ENCODE results near the gene FGR.

FGR gene

GRCh38 chr1:27600498-27601175 is 34.3 kb downstream of the FGR start:
- DNase-seq, result no peak

GRCh38 chr1:27599605-27600497 is 35.1 kb downstream of the FGR start:
- DNase-seq, result no peak

GRCh38 chr1:27598902-27599528 is 36.0 kb downstream of the FGR start:
- DNase-seq, result no peak

- no peak for DNase-seq
Measured at GRCh38 chr1:27598295-27598687, 36.7 kb downstream of the FGR start.

- DNase-seq, result no peak
Measured at GRCh38 chr1:27597516-27598294, 37.3 kb downstream of the FGR start.

GRCh38 chr1:27596986-27597385 is 38.0 kb downstream of the FGR start:
- DNase-seq, result no peak

GRCh38 chr1:27596261-27596660 is 38.7 kb downstream of the FGR start:
- DNase-seq, result no peak

- no peak for DNase-seq
Measured at GRCh38 chr1:27595597-27595996, 39.4 kb downstream of the FGR start.

GRCh38 chr1:27594564-27595510 is 40.1 kb downstream of the FGR start:
- no peak for DNase-seq

- DNase-seq, result no peak
Measured at GRCh38 chr1:27593678-27594563, 41.1 kb downstream of the FGR start.

- no peak for DNase-seq
Measured at GRCh38 chr1:27592931-27593677, 41.9 kb downstream of the FGR start.

GRCh38 chr1:27592232-27592930 is 42.6 kb downstream of the FGR start:
- no peak for DNase-seq

- DNase-seq, result peak; percentile 38
Measured at GRCh38 chr1:27591622-27592021, 43.4 kb downstream of the FGR start.

GRCh38 chr1:27590917-27591508 is 44.0 kb downstream of the FGR start:
- DNase-seq, result no peak

- no peak for DNase-seq
Measured at GRCh38 chr1:27589841-27590426, 45.1 kb downstream of the FGR start.

- DNase-seq, result no peak
Measured at GRCh38 chr1:27589441-27589840, 45.5 kb downstream of the FGR start.

GRCh38 chr1:27588256-27589232 is 46.4 kb downstream of the FGR start:
- DNase-seq, result no peak
